Neural cell (in vitro differentiated cells): ENCODE results near the gene ALOXE3. TPM values are rescaled to one million over a fixed set of nuclear protein-coding genes. Genes with fewer than 3 reads are reported as not detected.

Experiments
- H2AFZ ChIP-seq: fragments of 200-600, 300-800 bp; sonication (generic), shearing (Covaris generic); 2 replicates; pipeline ENCODE4 v1.6.0; 2014; ENCODE audit warnings: low read depth, mild to moderate bottlenecking, antibody characterized with exemption, low read length, moderate library complexity
- H3F3A ChIP-seq: fragments of 200-600 bp; shearing (Covaris generic); 2 replicates; pipeline ENCODE4 v1.6.1; 2016; ENCODE audit warnings: mild to moderate bottlenecking, moderate library complexity, mixed read lengths, antibody characterized with exemption, low read length; ENCODE audit not compliant: insufficient read depth, poor library complexity, severe bottlenecking
- H3K27ac ChIP-seq: fragments of 200-600, 300-800 bp; sonication (generic), shearing (Covaris generic); 2 replicates; pipeline ENCODE4 v1.5.1; 2014; ENCODE audit warnings: mild to moderate bottlenecking, low read length, moderate library complexity
- H3K27me3 ChIP-seq: fragments of 300-800, 200-600 bp; sonication (generic), shearing (Covaris generic); 2 replicates; pipeline ENCODE4 v1.6.0; 2014; ENCODE audit warnings: mild to moderate bottlenecking, low read depth, low read length, moderate library complexity; ENCODE audit not compliant: insufficient read depth
- H3K36me3 ChIP-seq: fragments of 300-800, 200-600 bp; sonication (generic), shearing (Covaris generic); 2 replicates; pipeline ENCODE4 v1.5.1; 2014; ENCODE audit warnings: mild to moderate bottlenecking, antibody characterized with exemption, low read length, moderate library complexity; ENCODE audit not compliant: insufficient read depth
- H3K4me2 ChIP-seq: fragments of 300-800, 200-600 bp; sonication (generic), shearing (Covaris generic); 2 replicates; pipeline ENCODE4 v1.6.0; 2014; ENCODE audit warnings: mild to moderate bottlenecking, low read length
- H3K4me3 ChIP-seq: fragments of 300-800, 200-600 bp; sonication (generic), shearing (Covaris generic); 2 replicates; pipeline ENCODE4 v1.5.1; 2014; ENCODE audit warnings: mild to moderate bottlenecking, low read length, moderate library complexity
- H3K79me2 ChIP-seq: fragments of 200-600 bp; shearing (Covaris generic); replicated peaks from 2 replicates; pipeline ENCODE4 v1.6.0; 2014; ENCODE audit warnings: mild to moderate bottlenecking, low read length, moderate library complexity; ENCODE audit not compliant: insufficient read depth
- H3K9ac ChIP-seq: fragments of 300-800, 200-600 bp; sonication (generic), shearing (Covaris generic); 2 replicates; pipeline ENCODE4 v1.6.1; 2016; ENCODE audit warnings: mild to moderate bottlenecking, low read length, mixed read lengths
- H3K9me2 ChIP-seq: fragments of 200-600 bp; shearing (Covaris generic); 2 replicates; pipeline ENCODE4 v1.6.1; 2016; ENCODE audit warnings: mild to moderate bottlenecking, low read length, mixed read lengths; ENCODE audit not compliant: insufficient read depth
- H3K9me3 ChIP-seq: fragments of 200-600, 300-800 bp; sonication (generic), shearing (Covaris generic); 2 replicates; pipeline ENCODE4 v1.6.1; 2016; ENCODE audit warnings: mild to moderate bottlenecking, mixed run types, low read length, moderate library complexity, mixed read lengths
- H4K20me1 ChIP-seq: fragments of 200-600 bp; shearing (Covaris generic); 2 replicates; pipeline ENCODE4 v1.6.1; 2016; ENCODE audit warnings: mild to moderate bottlenecking, mixed run types; ENCODE audit not compliant: insufficient read depth
- CTCF ChIP-seq: fragments of 450-650 bp; IDR thresholded peaks from 2 replicates; pipeline ENCODE4 v1.5.1; 2014; ENCODE audit warnings: antibody characterized with exemption, mild to moderate bottlenecking, moderate library complexity; ENCODE audit not compliant: poor library complexity, severe bottlenecking
- EP300 ChIP-seq: fragments of 450-650 bp; conservative IDR thresholded peaks from 2 replicates; pipeline ENCODE4 v1.6.1; 2014; ENCODE audit warnings: antibody characterized with exemption, mild to moderate bottlenecking, moderate library complexity; ENCODE audit not compliant: poor library complexity, severe bottlenecking
- EZH2 ChIP-seq: fragments of 200-600, 300-800 bp; shearing (Covaris generic), sonication (generic); IDR thresholded peaks from 2 replicates; pipeline ENCODE4 v1.6.1; 2014; ENCODE audit warnings: antibody characterized with exemption, low read length, borderline replicate concordance, mild to moderate bottlenecking; ENCODE audit not compliant: insufficient read depth, poor library complexity, severe bottlenecking
- MXI1 ChIP-seq: fragments of 450-650 bp; conservative IDR thresholded peaks from 2 replicates; pipeline ENCODE4 v1.6.1; 2014; ENCODE audit warnings: antibody characterized with exemption, mild to moderate bottlenecking; ENCODE audit not compliant: poor library complexity, severe bottlenecking
- POLR2AphosphoS5 ChIP-seq: IDR thresholded peaks from 2 replicates; pipeline ENCODE4 v1.6.1; 2012
- RAD21 ChIP-seq: fragments of 450-650 bp; conservative IDR thresholded peaks from 2 replicates; pipeline ENCODE4 v1.6.1; 2014; ENCODE audit warnings: antibody characterized with exemption, mild to moderate bottlenecking, moderate library complexity
- REST ChIP-seq: IDR thresholded peaks from 2 replicates; pipeline ENCODE4 v1.6.1; 2012; ENCODE audit warnings: borderline replicate concordance
- SMC3 ChIP-seq: fragments of 450-650 bp; conservative IDR thresholded peaks from 2 replicates; pipeline ENCODE4 v1.6.1; 2014; ENCODE audit warnings: antibody characterized with exemption, mild to moderate bottlenecking, moderate library complexity; ENCODE audit not compliant: poor library complexity
- TAF1 ChIP-seq: IDR thresholded peaks from 2 replicates; pipeline ENCODE4 v1.6.1; 2012; ENCODE audit warnings: low read depth
- polyA plus RNA-seq: library from polyadenylated mRNA; depleted of rRNA; stranded (reverse); fragments of >200 nt; gene quantifications from 2 replicates; pipeline ENCODE4 v1.2.3, GENCODE V29; 2014

The ALOXE3 gene
- polyA plus RNA-seq, 1 donor from 2014 or later = 0.77 TPM

- H4K20me1 ChIP-seq = no peaks in the 10 kb centered on the region
- no peak overlapping the region for H3K4me2 ChIP-seq
- H3K9me3 ChIP-seq = no peaks in the 10 kb centered on the region
- no peaks in the 10 kb centered on the region for H3K27me3 ChIP-seq
- no peak overlapping the region for H2AFZ ChIP-seq
- H3K9ac ChIP-seq = no peak overlapping the region
- no peak for TF ChIP-seq EZH2
- no peak for TF ChIP-seq MXI1
- no peak for TF ChIP-seq RAD21
- no peak for TF ChIP-seq EP300
- no peak for TF ChIP-seq POLR2AphosphoS5
- no peak for TF ChIP-seq SMC3
- no peak for TF ChIP-seq CTCF
- no peak for TF ChIP-seq REST
- no peak for TF ChIP-seq TAF1
- no peaks in the 10 kb centered on the region for H3K36me3 ChIP-seq
- H3F3A ChIP-seq = no peaks in the 10 kb centered on the region
- H3K4me3 ChIP-seq = no peak overlapping the region
- H3K79me2 ChIP-seq = no peaks in the 10 kb centered on the region
- H3K27ac ChIP-seq = no peak overlapping the region
- no peaks in the 10 kb centered on the region for H3K9me2 ChIP-seq
Observed at GRCh38 chr17:8089728-8090127, 28.6 kb downstream of the ALOXE3 start.

GRCh38 chr17:8087952-8088230 is 30.4 kb downstream of the ALOXE3 start:
- Histone ChIP-seq H3F3A (no peaks in the 10 kb centered on the region), H3K79me2 (no peaks in the 10 kb centered on the region), H3K36me3 (no peaks in the 10 kb centered on the region), H3K9me2 (no peaks in the 10 kb centered on the region), H3K27me3 (no peaks in the 10 kb centered on the region), H3K9me3 (no peaks in the 10 kb centered on the region), H3K27ac (no peak overlapping the region), H2AFZ (no peak overlapping the region), H3K4me3 (no peak overlapping the region), H4K20me1 (no peaks in the 10 kb centered on the region), H3K9ac (no peak overlapping the region), H3K4me2 (no peak overlapping the region)
- TF ChIP-seq MXI1 (no peak), SMC3 (no peak), REST (no peak)
